ENCODE data around the gene DCTN2. TPM values are rescaled to one million over a fixed set of nuclear protein-coding genes. Genes with fewer than 3 reads are reported as not detected.

DCTN2 gene
- total and polyA plus RNA-seq, 3 donors from 2014 or later = 109 to 196 (median 122) TPM

- no peak overlapping the region for H3K27ac ChIP-seq
- H3K4me1 ChIP-seq = no peaks in the 10 kb centered on the region
- no peak for TF ChIP-seq CTCF (IDR thresholded peaks at IDR 0.05)
- H3K27me3 ChIP-seq = no peaks in the 10 kb centered on the region
- H3K36me3 ChIP-seq (ENCODE audit: low read depth, missing control alignments) = no peaks in the 10 kb centered on the region
- intact Hi-C loops (cut with DNase I; ENCODE audit: low total_unique reads) = no loop called here
- WGBS, 2 donors = 71 to 92% methylated on average over 1 of the region's 1 CpG
- H3K9me3 ChIP-seq = no peaks in the 10 kb centered on the region
- no peak overlapping the region for H3K4me3 ChIP-seq
- DNase-seq = no peak
Measured at GRCh38 chr12:57531836-57532235, 15.2 kb downstream of the DCTN2 start.

GRCh38 chr12:57530396-57531142 lies 16.4 kb downstream of the DCTN2 start:
- 80 to 87% methylated on average over 5 of the region's 5 CpGs for WGBS, 2 donors
- no peaks in the 10 kb centered on the region for H3K27me3 ChIP-seq
- no peak overlapping the region for H3K27ac ChIP-seq
- no peak for DNase-seq
- no peaks in the 10 kb centered on the region for H3K36me3 ChIP-seq (ENCODE audit: low read depth, missing control alignments)
- no peak overlapping the region for H3K4me3 ChIP-seq
- no peaks in the 10 kb centered on the region for H3K9me3 ChIP-seq
- TF ChIP-seq POLR2A (IDR thresholded peaks at IDR 0.05) (no peak), CTCF (IDR thresholded peaks at IDR 0.05) (no peak)
- intact Hi-C loops (cut with DNase I; ENCODE audit: low total_unique reads) = no loop called here
- no peaks in the 10 kb centered on the region for H3K4me1 ChIP-seq

- H3K36me3 ChIP-seq (ENCODE audit: low read depth, missing control alignments) = no peaks in the 10 kb centered on the region
- no peak for DNase-seq
- no peak overlapping the region for H3K4me3 ChIP-seq
- no peak for TF ChIP-seq POLR2A (IDR thresholded peaks at IDR 0.05)
- TF ChIP-seq CTCF (IDR thresholded peaks at IDR 0.05) = no peak
- intact Hi-C loops (cut with DNase I; ENCODE audit: low total_unique reads) = no loop called here
- H3K4me1 ChIP-seq = peaks cover 2% of the 10 kb centered on the region
- WGBS, 2 donors = 66 to 67% methylated on average over 6 of the region's 6 CpGs
- no peak overlapping the region for H3K27ac ChIP-seq
- no peaks in the 10 kb centered on the region for H3K9me3 ChIP-seq
- H3K27me3 ChIP-seq = no peaks in the 10 kb centered on the region
Measured at GRCh38 chr12:57529831-57530230, 17.2 kb downstream of the DCTN2 start.

GRCh38 chr12:57528831-57529555 lies 18.0 kb downstream of the DCTN2 start:
- no peak for DNase-seq
- Histone ChIP-seq H3K4me1 (peaks cover 10% of the 10 kb centered on the region), H3K4me3 (no peak overlapping the region), H3K9me3 (no peaks in the 10 kb centered on the region), H3K36me3 (ENCODE audit: low read depth, missing control alignments) (no peaks in the 10 kb centered on the region), H3K27ac (no peak overlapping the region), H3K27me3 (no peaks in the 10 kb centered on the region)
- 74 to 75% methylated on average over 7 to 10 of the region's 10 CpGs for WGBS, 2 donors
- no peak for TF ChIP-seq CTCF (IDR thresholded peaks at IDR 0.05)
- intact Hi-C loops (cut with DNase I; ENCODE audit: low total_unique reads) = no loop called here

All from testis (tissue), 3 donors.